SU-DHL-6 (cell line): ENCODE measurements around the gene MFNG.

Experiments
- H2AFZ ChIP-seq: fragments of 200-600 bp; sonication (generic); 2 replicates; pipeline ENCODE4 v1.6.1; 2014; ENCODE audit warnings: low read depth, mild to moderate bottlenecking, moderate library complexity, mixed read lengths, antibody characterized with exemption, low read length; ENCODE audit not compliant: severe bottlenecking
- H3F3A ChIP-seq: fragments of 200-600 bp; shearing (Covaris generic); 2 replicates; pipeline ENCODE4 v1.6.0; 2016; ENCODE audit warnings: antibody characterized with exemption, mild to moderate bottlenecking; ENCODE audit not compliant: insufficient read depth
- H3K27ac ChIP-seq: fragments of 200-600 bp; sonication (generic); 2 replicates; pipeline ENCODE4 v1.5.1; 2016; ENCODE audit warnings: low read depth, mild to moderate bottlenecking, low read length, moderate library complexity, mixed read lengths
- H3K27me3 ChIP-seq: fragments of 200-600 bp; sonication (generic), shearing (Covaris generic); 2 replicates; pipeline ENCODE4 v1.6.0; 2014; ENCODE audit warnings: mild to moderate bottlenecking, low read length
- H3K36me3 ChIP-seq: fragments of 200-600 bp; sonication (generic); 2 replicates; pipeline ENCODE4 v1.6.1; 2014; ENCODE audit warnings: mild to moderate bottlenecking, low read length, mixed read lengths
- H3K4me2 ChIP-seq: fragments of 300-600, 200-600 bp; shearing (Covaris generic), sonication (generic); 2 replicates; pipeline ENCODE4 v1.6.0; 2014; ENCODE audit warnings: low read length, low read depth, mild to moderate bottlenecking; ENCODE audit not compliant: poor library complexity, severe bottlenecking
- H3K4me3 ChIP-seq: fragments of 200-600 bp; sonication (generic); 2 replicates; pipeline ENCODE4 v1.5.1; 2014; ENCODE audit warnings: antibody characterized with exemption, low read length, mild to moderate bottlenecking, mixed read lengths; ENCODE audit not compliant: insufficient read depth, poor library complexity, severe bottlenecking
- H3K79me2 ChIP-seq: fragments of 200-600 bp; sonication (generic); 2 replicates; pipeline ENCODE4 v1.6.1; 2014; ENCODE audit warnings: mild to moderate bottlenecking, low read length, moderate library complexity; ENCODE audit not compliant: insufficient read depth
- H3K9ac ChIP-seq: fragments of 200-600 bp; sonication (generic); 2 replicates; pipeline ENCODE4 v1.7.0; 2014; ENCODE audit warnings: mild to moderate bottlenecking, low read length
- H3K9me2 ChIP-seq: fragments of 200-600 bp; sonication (generic); replicated peaks from 2 replicates; pipeline ENCODE4 v1.6.1; 2014; ENCODE audit warnings: low read length; ENCODE audit not compliant: insufficient read depth
- H3K9me3 ChIP-seq: fragments of 200-600 bp; sonication (generic); 2 replicates; pipeline ENCODE4 v1.6.1; 2014; ENCODE audit warnings: low read length, mixed read lengths; ENCODE audit not compliant: insufficient read depth
- H4K20me1 ChIP-seq: fragments of 200-600 bp; sonication (generic); 2 replicates; pipeline ENCODE4 v1.6.1; 2014; ENCODE audit warnings: low read depth, mild to moderate bottlenecking, antibody characterized with exemption, low read length, moderate library complexity, mixed read lengths
- EZH2phosphoT487 ChIP-seq: fragments of 200-600 bp; sonication (generic), shearing (Covaris generic); conservative IDR thresholded peaks from 2 replicates; pipeline ENCODE4 v1.6.1; 2018; ENCODE audit warnings: mild to moderate bottlenecking, antibody characterized with exemption, low read length, moderate library complexity, mixed read lengths
- TF ChIP-seq, protein P1 (sequence below): fragments of 200-600 bp; sonication (generic); IDR thresholded peaks from one replicate; pipeline ENCODE4 v1.5.1; 2017; ENCODE audit warnings: antibody characterized with exemption, mild to moderate bottlenecking, low read length, moderate library complexity; ENCODE audit not compliant: insufficient read depth, poor library complexity, severe bottlenecking

Gene MFNG

DNA sequence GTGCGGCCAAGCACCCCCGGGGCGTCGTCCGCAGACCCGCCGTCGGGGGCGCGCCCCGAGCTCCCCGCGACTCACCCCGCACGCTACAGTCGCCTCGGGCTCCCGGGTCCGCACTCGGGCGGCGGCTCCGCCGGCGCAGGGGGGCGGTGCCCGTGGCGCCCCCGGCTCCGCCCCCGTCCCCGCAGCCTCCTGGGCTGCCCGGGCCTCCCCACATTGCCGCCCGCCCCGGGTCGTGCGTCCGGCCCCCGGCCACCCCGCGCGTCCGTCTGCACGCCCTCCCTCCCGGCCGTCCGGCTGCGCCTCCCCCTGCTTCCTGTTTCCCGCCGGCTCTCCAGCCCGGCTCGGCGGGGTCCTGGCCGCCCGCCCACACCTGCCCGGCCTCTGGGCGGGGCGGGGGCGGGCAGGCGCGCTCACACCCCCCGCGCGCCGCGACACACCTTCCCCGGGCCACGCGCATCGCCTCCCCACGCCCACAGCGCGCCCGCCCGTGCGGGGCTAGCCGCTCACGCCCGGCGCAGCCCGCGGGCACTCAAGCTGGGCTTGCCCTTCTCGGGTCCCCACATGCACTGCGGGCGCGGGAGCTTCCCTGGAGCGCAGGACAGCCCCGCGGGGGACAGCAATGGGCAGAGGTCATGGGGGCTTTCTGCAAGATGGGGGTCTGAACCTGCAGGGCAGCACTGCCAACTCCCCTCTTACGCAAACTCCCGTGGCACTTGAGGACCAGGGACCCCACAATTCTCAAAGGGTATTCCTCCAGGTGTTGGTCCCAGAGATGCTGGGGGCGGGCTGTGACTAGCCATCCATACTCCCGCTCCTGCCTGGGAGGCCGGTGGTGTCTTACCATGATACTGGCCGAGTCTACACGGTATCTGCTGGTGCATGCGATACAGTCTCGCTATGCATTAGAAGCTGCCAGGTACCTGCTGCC is 33.3 kb upstream of the MFNG start, which contains the start of gene CARD10:
Gene CARD10 (minus strand): TSS at position 148 of the 928 bp plus-strand sequence. CDS start 215 bp downstream, outside the sequence.
- H3F3A ChIP-seq, result no peaks in the 10 kb centered on the region
- no peak within 1 kb of the TSS for H3K4me2 ChIP-seq
- H3K4me3 ChIP-seq, result no peak within 1 kb of the TSS
- no peak for TF ChIP-seq EZH2phosphoT487
- TF ChIP-seq, protein P1, sequence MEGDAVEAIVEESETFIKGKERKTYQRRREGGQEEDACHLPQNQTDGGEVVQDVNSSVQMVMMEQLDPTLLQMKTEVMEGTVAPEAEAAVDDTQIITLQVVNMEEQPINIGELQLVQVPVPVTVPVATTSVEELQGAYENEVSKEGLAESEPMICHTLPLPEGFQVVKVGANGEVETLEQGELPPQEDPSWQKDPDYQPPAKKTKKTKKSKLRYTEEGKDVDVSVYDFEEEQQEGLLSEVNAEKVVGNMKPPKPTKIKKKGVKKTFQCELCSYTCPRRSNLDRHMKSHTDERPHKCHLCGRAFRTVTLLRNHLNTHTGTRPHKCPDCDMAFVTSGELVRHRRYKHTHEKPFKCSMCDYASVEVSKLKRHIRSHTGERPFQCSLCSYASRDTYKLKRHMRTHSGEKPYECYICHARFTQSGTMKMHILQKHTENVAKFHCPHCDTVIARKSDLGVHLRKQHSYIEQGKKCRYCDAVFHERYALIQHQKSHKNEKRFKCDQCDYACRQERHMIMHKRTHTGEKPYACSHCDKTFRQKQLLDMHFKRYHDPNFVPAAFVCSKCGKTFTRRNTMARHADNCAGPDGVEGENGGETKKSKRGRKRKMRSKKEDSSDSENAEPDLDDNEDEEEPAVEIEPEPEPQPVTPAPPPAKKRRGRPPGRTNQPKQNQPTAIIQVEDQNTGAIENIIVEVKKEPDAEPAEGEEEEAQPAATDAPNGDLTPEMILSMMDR, result no peak
- H3K9ac ChIP-seq, result no peak within 1 kb of the TSS
- no peaks in the 10 kb centered on the region for H4K20me1 ChIP-seq
- no peaks in the 10 kb centered on the region for H3K9me2 ChIP-seq
- no peak within 1 kb of the TSS for H2AFZ ChIP-seq
- H3K36me3 ChIP-seq, result no peaks in the 10 kb centered on the region
- no peak within 1 kb of the TSS for H3K27ac ChIP-seq
- no peaks in the 10 kb centered on the region for H3K27me3 ChIP-seq
- H3K9me3 ChIP-seq, result no peaks in the 10 kb centered on the region
- no peaks in the 10 kb centered on the region for H3K79me2 ChIP-seq

DNA sequence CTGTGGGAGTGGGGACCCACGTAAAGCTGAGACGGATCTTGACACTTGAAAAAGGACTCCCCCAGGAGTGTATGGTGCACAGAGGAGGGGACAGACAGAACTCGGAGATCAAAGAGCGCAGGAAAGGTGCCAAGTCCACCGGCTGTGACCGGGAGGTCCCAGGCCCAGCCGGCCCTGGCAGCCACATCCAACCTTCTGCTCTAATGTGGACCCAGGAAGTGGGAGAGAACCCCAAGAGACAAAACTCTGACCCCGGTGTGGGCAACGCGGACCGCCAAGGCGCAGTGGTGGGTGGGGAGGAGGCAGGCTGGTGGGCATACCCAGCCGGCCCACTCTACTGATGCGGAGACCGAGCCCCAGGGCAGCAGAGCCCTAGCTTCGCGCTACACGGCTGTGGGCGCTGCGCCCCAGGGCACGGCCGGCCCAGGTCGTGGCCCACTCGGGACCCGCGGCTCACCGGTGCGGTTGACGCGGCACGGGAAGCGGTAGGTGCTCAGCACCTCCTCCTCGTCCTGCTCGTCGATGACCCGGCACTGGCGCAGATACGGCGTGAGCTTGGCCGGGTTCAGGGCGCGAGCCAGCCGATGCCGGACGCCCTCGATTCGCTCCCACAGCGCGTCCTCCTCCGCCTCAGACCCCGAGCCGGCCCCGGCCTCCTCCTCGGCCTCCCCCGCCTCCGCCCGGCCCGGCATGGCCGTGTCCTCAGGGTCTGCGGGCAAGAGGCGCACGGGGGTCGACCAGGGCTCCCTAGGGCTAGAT is 32.5 kb upstream of the MFNG start:
- no peaks in the 10 kb centered on the region for H3K9me2 ChIP-seq
- no peak overlapping the region for H2AFZ ChIP-seq
- H4K20me1 ChIP-seq, result no peaks in the 10 kb centered on the region
- TF ChIP-seq, protein P1, result no peak
- no peak for TF ChIP-seq EZH2phosphoT487
- no peaks in the 10 kb centered on the region for H3K79me2 ChIP-seq
- H3F3A ChIP-seq, result no peaks in the 10 kb centered on the region
- no peak overlapping the region for H3K4me2 ChIP-seq
- H3K9ac ChIP-seq, result no peak overlapping the region
- no peaks in the 10 kb centered on the region for H3K9me3 ChIP-seq
- no peaks in the 10 kb centered on the region for H3K27me3 ChIP-seq
- H3K27ac ChIP-seq, result no peak overlapping the region
- no peak overlapping the region for H3K4me3 ChIP-seq
- no peaks in the 10 kb centered on the region for H3K36me3 ChIP-seq

DNA sequence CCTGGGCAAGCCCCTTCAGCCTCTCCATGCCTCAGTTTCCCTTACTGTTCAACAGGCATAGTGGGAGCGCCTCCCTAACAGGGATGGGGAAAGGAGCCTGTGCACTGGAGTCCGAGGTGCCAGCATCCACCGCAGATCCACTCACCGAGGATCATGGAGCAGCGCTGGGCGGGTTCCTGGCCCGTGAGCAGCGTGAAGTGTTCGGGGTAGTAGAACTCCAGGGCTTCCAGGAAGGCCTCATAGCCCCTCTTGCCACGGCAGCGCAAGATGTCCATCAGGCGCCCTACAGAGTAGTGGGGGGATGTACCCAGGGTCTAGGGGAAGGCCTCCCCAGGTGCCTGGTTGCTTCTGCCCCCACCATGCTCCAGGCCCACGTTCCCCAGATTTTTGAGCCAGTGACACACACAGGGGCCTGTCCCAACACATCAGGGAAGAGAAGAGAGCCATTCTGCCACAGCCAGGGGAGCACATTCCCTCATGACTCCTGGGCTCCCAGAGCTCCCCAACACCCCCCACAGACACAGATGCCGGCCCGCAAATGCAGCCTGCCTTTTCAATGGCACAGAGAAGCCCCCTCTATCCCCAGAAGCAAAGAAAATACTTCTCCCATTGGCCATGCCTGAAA is 31.8 kb upstream of the MFNG start:
- H3K9me3 ChIP-seq, result no peaks in the 10 kb centered on the region
- no peak for TF ChIP-seq EZH2phosphoT487
- TF ChIP-seq, protein P1, result no peak
- H3K4me3 ChIP-seq, result no peak overlapping the region
- H3K79me2 ChIP-seq, result no peaks in the 10 kb centered on the region
- H3K9me2 ChIP-seq, result no peaks in the 10 kb centered on the region
- no peaks in the 10 kb centered on the region for H4K20me1 ChIP-seq
- H3K9ac ChIP-seq, result no peak overlapping the region
- H3K4me2 ChIP-seq, result no peak overlapping the region
- H2AFZ ChIP-seq, result no peak overlapping the region
- H3F3A ChIP-seq, result no peaks in the 10 kb centered on the region
- no peak overlapping the region for H3K27ac ChIP-seq
- no peaks in the 10 kb centered on the region for H3K27me3 ChIP-seq
- no peaks in the 10 kb centered on the region for H3K36me3 ChIP-seq
